ENCODE data around the gene PHF21A. TPM values are rescaled to one million over a fixed set of nuclear protein-coding genes. Genes with fewer than 3 reads are reported as not detected.
A peak's percentile ranks its signal among the peaks of the same experiment; 100 is the strongest.

The PHF21A gene
- total and polyA plus RNA-seq, 2 experiments from 2014 or later: 24.6 to 30.4 TPM

- Histone ChIP-seq H2AFZ (no peak overlapping the region), H3K36me3 (replicated peaks; ENCODE audit: insufficient read depth, low read depth) (no peaks in the 10 kb centered on the region), H3K9me2 (replicated peaks; ENCODE audit: insufficient read depth) (no peaks in the 10 kb centered on the region), H3K4me1 (ENCODE audit: insufficient read depth) (no peaks in the 10 kb centered on the region), H3K4me2 (no peak overlapping the region), H3K9me3 (ENCODE audit: low read depth) (no peaks in the 10 kb centered on the region), H4K20me1 (ENCODE audit: insufficient read depth, poor library complexity, severe bottlenecking) (no peaks in the 10 kb centered on the region), H3K27ac (no peak overlapping the region), H3K4me3 (no peak overlapping the region), H3K79me2 (no peaks in the 10 kb centered on the region), H3K27me3 (peaks cover 11% of the 10 kb centered on the region)
- DNase-seq (ENCODE audit: low spot score): no peak
- no peak for TF ChIP-seq EZH2 (IDR thresholded peaks at IDR 0.05; ENCODE audit: borderline replicate concordance)
- no peak for TF ChIP-seq EZH2phosphoT487 (IDR thresholded peaks at IDR 0.05; ENCODE audit: low read depth, severe bottlenecking, unreplicated experiment)
- no peak for TF ChIP-seq CTCF (IDR thresholded peaks at IDR 0.05; ENCODE audit: poor library complexity)
- 58% methylated on average over 3 of the region's 3 CpGs for WGBS (ENCODE audit: low lambda C conversion rate, missing lambda C conversion rate)
Measured at GRCh38 chr11:46160100-46160499, 38.8 kb upstream of the PHF21A start.

DNA sequence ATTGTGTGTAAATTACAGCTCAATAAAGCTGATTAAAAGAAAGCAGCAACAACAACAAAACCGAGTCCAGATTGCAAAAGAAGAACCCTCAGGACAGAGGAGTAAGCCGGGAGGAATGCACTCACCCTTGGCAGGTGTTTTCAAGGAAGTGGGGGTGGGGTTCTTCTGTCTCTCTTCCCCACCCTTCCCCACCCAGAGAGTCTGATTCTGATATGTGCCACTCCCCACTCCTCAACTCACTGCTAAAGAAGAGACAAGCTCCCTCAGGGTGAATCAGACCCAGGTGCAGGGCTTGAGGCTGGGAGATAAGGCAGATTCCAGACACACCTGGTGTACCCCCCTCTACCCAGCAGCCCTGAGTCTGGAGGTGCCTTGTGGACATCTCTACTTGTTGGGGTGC, 38.4 kb upstream of the PHF21A start:
- WGBS (ENCODE audit: low lambda C conversion rate, missing lambda C conversion rate): 19% methylated on average over 2 of the region's 2 CpGs
- Histone ChIP-seq H3K27me3 (peaks cover 11% of the 10 kb centered on the region), H3K36me3 (replicated peaks; ENCODE audit: insufficient read depth, low read depth) (no peaks in the 10 kb centered on the region), H4K20me1 (ENCODE audit: insufficient read depth, poor library complexity, severe bottlenecking) (no peaks in the 10 kb centered on the region), H2AFZ (no peak overlapping the region), H3K4me1 (ENCODE audit: insufficient read depth) (no peaks in the 10 kb centered on the region), H3K9me2 (replicated peaks; ENCODE audit: insufficient read depth) (no peaks in the 10 kb centered on the region), H3K79me2 (no peaks in the 10 kb centered on the region), H3K27ac (no peak overlapping the region), H3K4me2 (no peak overlapping the region), H3K4me3 (no peak overlapping the region), H3K9me3 (ENCODE audit: low read depth) (no peaks in the 10 kb centered on the region)
- no peak for TF ChIP-seq EZH2 (IDR thresholded peaks at IDR 0.05; ENCODE audit: borderline replicate concordance)
- TF ChIP-seq EZH2phosphoT487 (IDR thresholded peaks at IDR 0.05; ENCODE audit: low read depth, severe bottlenecking, unreplicated experiment): no peak
- TF ChIP-seq CTCF (IDR thresholded peaks at IDR 0.05; ENCODE audit: poor library complexity): no peak
- DNase-seq (ENCODE audit: low spot score): peak; percentile 46

DNA sequence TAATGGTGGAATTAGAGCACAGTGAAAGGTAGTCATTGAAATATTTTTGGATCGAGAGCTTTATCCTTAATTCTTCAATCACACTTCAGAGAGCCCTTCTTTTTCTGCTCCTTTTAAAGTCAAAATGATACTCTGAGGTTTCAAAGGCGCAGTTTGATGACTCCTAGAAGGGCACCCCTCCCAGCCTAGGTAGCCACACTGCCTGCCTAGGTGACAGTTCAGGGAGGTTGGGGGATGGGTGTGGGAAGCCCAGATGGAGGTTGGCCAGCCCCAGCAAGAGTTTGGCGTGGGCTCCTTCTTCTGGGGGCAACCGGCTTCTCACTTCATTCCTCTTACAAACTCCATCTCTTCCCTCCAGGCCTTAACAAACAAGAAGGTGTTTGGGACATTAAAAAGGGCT, 28.6 kb upstream of the PHF21A start:
- no peak for DNase-seq (ENCODE audit: low spot score)
- Histone ChIP-seq H3K9me3 (ENCODE audit: low read depth) (no peaks in the 10 kb centered on the region), H3K4me3 (no peak overlapping the region), H3K4me2 (no peak overlapping the region), H3K4me1 (ENCODE audit: insufficient read depth) (no peaks in the 10 kb centered on the region), H3K36me3 (replicated peaks; ENCODE audit: insufficient read depth, low read depth) (no peaks in the 10 kb centered on the region), H4K20me1 (ENCODE audit: insufficient read depth, poor library complexity, severe bottlenecking) (no peaks in the 10 kb centered on the region), H2AFZ (no peak overlapping the region), H3K9me2 (replicated peaks; ENCODE audit: insufficient read depth) (no peaks in the 10 kb centered on the region), H3K79me2 (no peaks in the 10 kb centered on the region), H3K27me3 (peaks cover 25% of the 10 kb centered on the region), H3K27ac (no peak overlapping the region)
- WGBS (ENCODE audit: low lambda C conversion rate, missing lambda C conversion rate): 63% methylated on average over 4 of the region's 4 CpGs
- no peak for TF ChIP-seq CTCF (IDR thresholded peaks at IDR 0.05; ENCODE audit: poor library complexity)
- TF ChIP-seq EZH2phosphoT487 (IDR thresholded peaks at IDR 0.05; ENCODE audit: low read depth, severe bottlenecking, unreplicated experiment): no peak
- no peak for TF ChIP-seq EZH2 (IDR thresholded peaks at IDR 0.05; ENCODE audit: borderline replicate concordance)

DNA sequence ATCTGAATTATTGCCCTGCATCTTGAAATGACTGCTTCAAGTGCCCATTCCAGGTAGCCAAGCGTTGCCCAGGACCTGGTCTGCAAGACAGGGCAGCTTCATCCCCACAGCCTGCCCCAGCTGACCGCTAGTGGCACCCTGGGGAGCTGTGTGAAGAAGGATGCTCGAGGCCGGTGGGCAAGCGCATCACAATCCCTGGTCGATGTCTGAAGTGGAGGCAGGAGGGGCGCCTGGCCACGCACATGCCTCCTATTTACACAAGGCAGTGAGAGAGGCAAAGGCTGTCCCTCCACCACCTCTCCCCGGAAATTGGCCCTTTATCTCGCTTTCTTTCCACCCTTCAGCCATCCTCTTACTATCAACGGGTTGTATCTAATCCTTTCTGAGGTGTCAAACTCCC, 28.1 kb upstream of the PHF21A start:
- Histone ChIP-seq H3K4me3 (no peak overlapping the region), H3K36me3 (replicated peaks; ENCODE audit: insufficient read depth, low read depth) (no peaks in the 10 kb centered on the region), H2AFZ (no peak overlapping the region), H3K9me3 (ENCODE audit: low read depth) (no peaks in the 10 kb centered on the region), H4K20me1 (ENCODE audit: insufficient read depth, poor library complexity, severe bottlenecking) (no peaks in the 10 kb centered on the region), H3K27me3 (peaks cover 25% of the 10 kb centered on the region), H3K79me2 (no peaks in the 10 kb centered on the region), H3K4me1 (ENCODE audit: insufficient read depth) (no peaks in the 10 kb centered on the region), H3K9me2 (replicated peaks; ENCODE audit: insufficient read depth) (no peaks in the 10 kb centered on the region), H3K4me2 (no peak overlapping the region), H3K27ac (no peak overlapping the region)
- 25% methylated on average over 11 of the region's 11 CpGs for WGBS (ENCODE audit: low lambda C conversion rate, missing lambda C conversion rate)
- no peak for DNase-seq (ENCODE audit: low spot score)
- TF ChIP-seq CTCF (IDR thresholded peaks at IDR 0.05; ENCODE audit: poor library complexity) (no peak), EZH2phosphoT487 (IDR thresholded peaks at IDR 0.05; ENCODE audit: low read depth, severe bottlenecking, unreplicated experiment) (no peak), EZH2 (IDR thresholded peaks at IDR 0.05; ENCODE audit: borderline replicate concordance) (no peak)
